Erythroblast (primary cell): Measurements from ENCODE around the gene GPR39.

Experiments used
- DNase-seq, 2 experiments: peaks; one replicate each; lab custom pipeline; 2025; lab: John Stamatoyannopoulos, UW
- GATA1 ChIP-seq: IDR thresholded peaks from 2 replicates; pipeline ENCODE4 v1.6.1; 2011; ENCODE audit warnings: low read depth, mild to moderate bottlenecking, control low read depth, low read length, moderate library complexity
- POLR2A ChIP-seq: IDR thresholded peaks from 2 replicates; pipeline ENCODE4 v1.6.1; 2011; ENCODE audit warnings: mild to moderate bottlenecking, low read length

GPR39 gene

DNA sequence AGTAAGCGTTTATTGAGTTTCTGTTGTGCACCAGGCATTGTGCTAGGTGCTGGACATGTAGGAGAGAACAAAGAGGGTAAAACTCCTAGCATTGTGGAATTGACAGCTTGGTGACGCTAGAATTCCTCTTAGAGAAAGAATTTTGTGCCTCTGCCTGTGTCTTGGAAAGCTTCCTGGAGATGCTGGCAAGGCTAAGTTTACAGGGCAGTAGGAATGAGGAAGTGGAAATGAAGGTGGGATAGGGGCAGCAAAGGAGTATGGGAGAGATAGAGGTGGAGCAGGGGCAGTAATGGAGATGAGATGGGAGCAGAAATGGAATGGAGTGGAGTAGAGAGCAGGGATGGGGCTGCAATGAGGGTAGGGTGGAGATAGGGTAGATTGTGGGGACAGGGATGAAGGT, 29.8 kb downstream of the GPR39 start:
- no peak for DNase-seq
- TF ChIP-seq POLR2A = no peak
- no peak for TF ChIP-seq GATA1

DNA sequence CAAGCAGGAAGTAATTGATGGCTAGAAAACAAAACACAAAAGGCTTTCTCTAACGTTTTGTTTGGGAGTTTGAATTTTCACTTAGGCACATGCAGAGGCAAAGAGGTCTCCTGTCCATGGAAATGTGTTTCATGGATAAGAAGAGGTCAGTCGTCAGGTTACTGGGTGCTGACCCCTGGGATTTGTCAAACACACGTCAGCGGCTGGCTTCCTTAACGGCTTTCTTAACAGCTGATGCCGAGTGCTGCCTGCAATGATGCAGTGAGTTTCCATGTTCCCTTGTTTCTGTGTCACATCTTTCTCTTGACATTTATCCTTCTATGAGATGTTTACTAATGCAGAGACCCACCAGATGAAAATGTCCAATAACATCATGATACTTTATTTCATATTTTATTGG, 31.7 kb downstream of the GPR39 start:
- DNase-seq = no peak
- no peak for TF ChIP-seq GATA1
- TF ChIP-seq POLR2A = no peak

DNA sequence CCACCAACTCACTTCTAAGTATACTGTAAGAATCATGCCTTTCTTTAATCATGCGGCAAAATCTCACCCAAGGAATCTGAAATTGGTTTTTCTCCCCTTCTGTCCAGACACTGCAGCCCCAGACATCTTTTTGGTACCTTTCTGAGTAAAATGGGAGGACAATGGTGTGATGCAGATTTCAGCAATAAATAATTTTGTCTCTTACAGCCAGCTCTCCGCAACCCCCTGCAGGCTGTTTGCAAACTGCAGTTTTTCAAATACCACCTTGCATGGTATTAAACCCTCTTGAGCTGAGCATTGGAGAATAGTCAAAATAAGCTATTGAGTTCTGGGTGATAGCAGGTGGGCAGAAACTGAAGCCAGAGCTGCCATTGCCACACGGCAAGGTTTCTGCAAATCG, 32.2 kb downstream of the GPR39 start:
- DNase-seq = no peak
- TF ChIP-seq GATA1 (no peak), POLR2A (no peak)

DNA sequence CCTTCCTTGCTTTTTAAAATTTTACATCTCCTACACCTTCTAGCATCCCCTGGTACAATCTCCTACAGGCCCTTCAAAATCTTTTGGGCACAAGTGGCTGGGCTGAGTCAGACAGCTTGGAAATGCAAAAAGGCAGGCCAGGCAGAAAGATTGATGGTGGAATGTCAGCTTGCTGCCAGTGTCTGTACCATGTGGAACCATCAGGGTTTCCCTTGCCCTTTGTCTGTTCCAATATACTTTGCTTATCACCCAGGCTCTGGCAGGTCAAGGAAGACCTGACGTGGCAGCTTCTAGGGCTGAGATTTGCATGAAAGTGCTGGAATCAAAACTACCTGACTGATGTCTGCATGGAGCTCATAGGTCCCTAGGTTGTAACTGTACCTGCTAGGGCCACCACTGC, 33.3 kb downstream of the GPR39 start:
- TF ChIP-seq POLR2A = no peak
- no peak for TF ChIP-seq GATA1
- DNase-seq = no peak

DNA sequence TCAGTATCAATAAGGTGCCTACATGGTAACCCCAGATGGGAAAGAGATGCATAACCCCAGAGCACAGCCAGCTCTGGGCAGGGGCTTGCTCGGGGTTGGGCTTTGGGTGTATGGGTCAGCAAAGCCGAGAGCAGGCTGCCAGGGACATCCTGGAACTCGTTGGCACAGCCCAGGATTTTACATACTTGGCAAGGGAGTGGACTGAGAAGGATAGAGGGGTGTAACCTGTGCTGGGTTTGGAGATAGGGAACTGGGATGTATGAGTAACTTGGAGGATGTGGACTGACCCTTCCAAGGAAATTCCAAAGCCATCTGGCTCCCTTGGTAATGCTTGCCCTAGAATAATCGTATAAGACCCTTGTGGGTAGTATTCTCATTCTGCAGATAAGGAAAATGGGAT, 44.2 kb downstream of the GPR39 start:
- no peak for TF ChIP-seq POLR2A
- TF ChIP-seq GATA1 = no peak
- no peak for DNase-seq

DNA sequence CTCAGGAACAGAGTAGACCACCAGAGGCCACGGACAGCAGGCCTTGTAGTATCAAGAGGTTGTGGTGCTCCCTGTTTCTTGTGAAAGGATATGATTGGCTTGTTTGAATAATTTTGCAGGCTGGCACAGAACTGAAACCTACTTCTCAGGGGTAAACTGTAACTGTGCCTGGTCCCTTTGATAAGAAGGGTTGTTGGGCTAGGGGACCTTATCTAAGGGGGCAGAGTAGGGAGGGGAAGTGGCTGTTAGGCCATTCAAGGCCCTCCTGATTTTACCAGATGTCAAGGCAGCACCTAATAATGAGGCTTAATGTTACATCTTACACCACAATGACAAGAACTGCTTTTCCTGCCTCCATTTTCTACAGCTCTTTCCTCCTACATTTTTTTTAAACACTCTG, 45.6 kb downstream of the GPR39 start:
- TF ChIP-seq POLR2A (no peak), GATA1 (no peak)
- DNase-seq = peak; percentile 37 to 79

DNA sequence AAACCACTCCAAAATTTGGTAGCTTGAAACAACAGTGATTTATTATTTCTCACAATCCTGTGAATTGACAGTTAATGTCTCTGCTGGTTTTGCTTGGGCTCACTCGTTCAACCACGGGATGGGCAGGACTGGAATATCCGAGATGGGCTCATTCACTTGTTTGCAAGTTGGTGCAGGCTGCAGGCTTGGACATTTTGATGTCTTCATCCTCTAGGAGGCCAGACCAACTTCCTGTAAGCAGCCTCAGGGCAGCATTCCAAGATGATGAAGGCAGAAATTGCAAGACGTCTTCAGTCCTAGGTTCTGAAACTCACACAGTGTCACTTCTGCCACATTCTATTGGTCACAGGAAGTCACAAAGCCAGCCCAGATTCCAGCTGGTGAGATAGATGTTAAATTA, 47.1 kb downstream of the GPR39 start:
- DNase-seq = no peak
- TF ChIP-seq GATA1 (no peak), POLR2A (no peak)

DNA sequence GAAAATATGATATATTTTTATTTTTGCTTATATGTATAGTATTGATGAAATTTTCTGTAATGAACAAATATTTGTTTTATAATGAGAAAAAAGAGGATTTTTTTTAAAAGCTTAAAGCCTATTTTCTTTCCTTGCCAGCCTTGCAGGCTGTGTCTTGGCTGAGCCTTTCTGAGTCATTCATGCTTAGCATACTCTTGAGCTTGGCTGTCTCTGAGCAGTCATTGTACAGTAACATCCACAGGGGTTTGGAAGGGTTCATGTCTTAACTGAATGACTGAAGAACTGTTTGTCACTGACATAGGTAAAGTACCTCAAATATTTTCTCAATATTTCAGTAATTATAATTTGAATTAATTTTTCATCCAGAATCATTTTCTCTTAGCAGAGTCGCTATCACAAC, 49.3 kb downstream of the GPR39 start:
- no peak for DNase-seq
- TF ChIP-seq POLR2A = no peak
- no peak for TF ChIP-seq GATA1

DNA sequence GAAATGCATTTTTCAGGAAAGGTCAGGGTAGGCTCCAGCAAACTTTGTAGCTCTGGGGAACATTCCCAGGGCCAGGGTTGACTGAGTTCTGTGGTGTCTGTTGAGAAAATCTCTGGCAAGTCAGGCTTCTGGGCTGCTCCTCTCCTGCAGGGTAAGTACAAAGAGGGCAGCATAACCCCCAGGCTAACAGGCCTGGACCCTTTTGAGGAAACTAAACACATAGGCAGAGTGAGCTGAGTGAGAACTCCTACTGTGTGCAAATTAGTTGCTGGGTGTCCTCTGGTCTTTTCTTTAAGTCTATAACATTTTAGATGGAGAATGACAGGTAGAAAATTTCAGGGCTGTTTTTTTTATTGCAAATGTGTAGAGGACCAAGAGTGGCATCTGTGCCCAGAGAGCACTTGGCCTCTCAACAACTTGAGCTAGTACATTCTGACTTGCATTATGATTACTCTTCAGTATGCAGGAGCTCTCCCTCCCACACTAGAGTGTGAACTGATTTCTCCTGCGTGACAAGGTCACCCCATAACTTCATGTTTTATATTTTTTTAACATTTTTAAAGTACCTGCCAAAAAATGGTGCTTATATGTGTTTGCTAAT, 49.9 kb downstream of the GPR39 start:
- DNase-seq = no peak
- no peak for TF ChIP-seq POLR2A
- TF ChIP-seq GATA1 = no peak

DNA sequence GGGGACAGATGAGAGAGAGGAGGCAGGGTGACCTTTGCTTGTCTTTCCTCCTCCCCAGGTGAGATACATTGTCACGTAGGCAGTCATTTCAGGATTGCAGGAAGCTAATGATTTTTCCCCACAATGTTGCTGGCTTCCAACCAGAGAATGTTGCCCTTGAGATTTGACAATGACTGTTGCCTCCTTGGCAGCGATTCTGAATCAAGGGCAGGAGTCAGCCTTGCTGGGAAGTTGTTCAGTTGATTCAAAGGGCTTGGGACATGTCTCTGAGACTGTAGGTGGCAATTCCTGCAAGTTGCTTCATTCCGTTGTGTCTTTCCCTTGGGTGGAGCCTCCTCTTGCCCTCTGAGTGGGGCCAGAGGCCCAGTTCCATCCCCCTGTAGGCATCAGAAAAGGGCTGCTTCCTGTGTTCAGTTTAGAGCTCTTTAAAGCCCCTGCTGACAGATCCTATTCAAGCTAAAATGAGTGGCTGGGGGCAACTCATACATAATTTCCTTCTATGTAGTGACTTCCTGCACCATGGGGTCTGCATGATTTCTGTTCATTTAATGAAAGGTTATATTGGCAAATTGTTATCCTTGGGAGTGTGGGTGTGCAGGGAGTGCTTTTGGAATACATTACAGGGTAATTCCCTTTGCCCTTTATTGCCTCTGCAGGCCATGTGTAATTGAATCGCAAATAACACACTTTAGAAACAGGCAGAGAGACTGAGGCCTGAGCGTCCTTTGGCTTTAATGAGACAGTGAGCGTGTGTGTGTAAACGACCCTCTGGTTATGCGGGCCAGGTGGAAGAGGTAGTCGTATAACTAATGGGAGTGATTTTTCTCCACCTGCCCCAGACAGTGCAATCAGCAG, 52.4 kb downstream of the GPR39 start:
- TF ChIP-seq POLR2A = no peak
- TF ChIP-seq GATA1 = no peak
- no peak for DNase-seq

DNA sequence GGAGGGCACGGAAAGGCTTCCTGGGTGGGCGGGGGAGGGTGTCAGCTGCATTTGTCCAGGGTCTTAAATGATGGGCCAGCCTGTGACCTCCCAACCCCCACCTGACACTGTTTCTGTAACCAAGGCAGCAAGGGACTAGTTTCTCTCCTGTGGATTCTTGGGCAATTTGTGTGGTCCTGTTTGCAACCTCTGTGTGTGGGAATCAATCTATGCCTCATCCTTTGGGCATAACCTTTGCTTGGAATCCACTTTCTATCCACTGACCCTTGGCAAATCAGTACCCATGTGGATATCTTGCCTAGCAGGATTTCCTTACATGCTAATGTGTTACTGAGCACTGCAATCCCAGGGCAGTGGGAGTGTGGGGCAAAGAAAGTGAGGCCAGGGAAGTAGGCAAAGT, 54.1 kb downstream of the GPR39 start:
- no peak for DNase-seq
- TF ChIP-seq POLR2A (no peak), GATA1 (no peak)

DNA sequence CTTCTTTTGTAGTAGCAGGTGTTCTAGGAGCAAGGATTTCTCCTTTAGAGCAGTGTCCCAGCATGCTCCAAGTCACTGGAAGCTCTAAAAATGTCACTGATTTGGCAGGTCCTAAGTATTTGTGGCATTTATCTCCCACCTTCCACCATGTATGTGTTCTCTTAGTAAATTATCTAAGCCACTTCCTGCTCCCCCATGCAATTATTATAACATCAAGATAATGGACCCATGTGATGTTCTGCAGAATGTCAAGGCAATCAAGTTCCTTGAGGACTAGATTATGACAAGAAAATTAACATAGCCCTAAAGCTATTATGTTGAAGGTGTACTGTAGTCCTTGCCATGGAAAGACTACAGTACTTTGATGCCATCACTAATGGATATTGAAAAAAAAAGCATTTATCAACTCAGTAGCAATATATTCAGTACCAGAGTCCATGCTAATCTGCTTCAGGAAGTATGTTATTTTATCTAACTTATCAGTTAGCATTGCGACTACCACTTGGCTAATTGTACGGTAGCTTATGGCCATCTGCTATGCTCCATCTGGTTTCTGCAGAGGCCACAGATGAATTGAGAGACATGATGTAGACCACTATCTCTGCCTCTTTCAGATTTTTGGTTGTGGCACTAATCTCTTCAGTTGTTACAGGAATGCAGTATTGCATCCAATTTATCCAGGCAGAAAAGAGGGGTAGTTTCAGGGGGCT, 56.7 kb downstream of the GPR39 start:
- no peak for DNase-seq
- TF ChIP-seq POLR2A = no peak
- no peak for TF ChIP-seq GATA1

DNA sequence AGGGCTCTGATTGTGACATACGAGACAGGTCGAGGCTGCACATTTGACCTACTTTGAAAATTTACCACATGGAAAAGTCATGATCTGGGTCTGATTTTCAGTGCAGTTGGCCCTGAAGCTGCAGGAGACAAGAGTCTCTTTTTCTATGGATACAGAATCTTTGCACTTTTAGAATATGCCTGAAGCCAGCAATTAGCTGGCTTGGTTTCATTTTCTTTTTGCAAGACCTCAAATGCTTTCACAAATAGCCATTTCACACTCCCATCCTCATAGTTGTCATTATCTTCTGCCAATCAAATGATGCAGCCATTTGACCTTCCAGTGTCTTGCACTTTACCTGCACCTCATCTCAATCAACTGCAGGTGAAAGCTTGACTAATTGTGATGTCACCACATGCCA, 59.0 kb downstream of the GPR39 start:
- DNase-seq = no peak
- TF ChIP-seq POLR2A (no peak), GATA1 (no peak)

DNA sequence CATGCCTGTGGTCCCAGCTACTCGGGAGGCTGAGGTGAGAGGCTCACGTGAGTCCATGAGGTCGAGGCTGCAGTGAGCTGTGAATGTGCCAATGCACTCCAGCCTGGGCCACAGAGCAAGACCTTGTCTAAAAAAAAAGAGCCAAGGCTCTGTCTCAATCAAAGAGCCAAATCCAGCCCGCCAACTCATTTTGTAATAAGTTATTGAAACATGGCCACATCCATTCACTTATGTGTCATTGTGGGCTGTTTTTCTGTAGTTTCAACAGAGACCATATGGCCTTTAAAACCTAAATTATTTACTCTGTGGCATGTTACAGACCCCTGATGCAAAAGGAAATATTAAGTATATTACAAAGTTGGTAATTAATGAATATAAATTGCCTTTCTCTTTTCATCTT, 60.8 kb downstream of the GPR39 start:
- DNase-seq = no peak
- TF ChIP-seq POLR2A = no peak
- no peak for TF ChIP-seq GATA1
